Large intestine (tissue), 12 donors: ENCODE data around the gene RPS5. TPM values are rescaled to one million over a fixed set of nuclear protein-coding genes. Genes with fewer than 3 reads are reported as not detected.
"Not testable (repeated sequence)": the region's sequence is repeated elsewhere in the genome, so short reads cannot be mapped to it uniquely, and the experiment has no call there.

Experiments used
- DNase-seq, 2 donors: peaks; one replicate each; pipeline versions ENCODE4 v3.0.0 to v3.0.0-alpha.2; 2013
- H3K27ac ChIP-seq: one replicate; pipeline ENCODE4 v1.5.1; 2013; ENCODE audit warnings: low read length
- H3K27me3 ChIP-seq: 2 replicates; pipeline ENCODE4 v1.6.1; 2013; ENCODE audit warnings: low read length; ENCODE audit not compliant: control insufficient read depth, insufficient read depth
- H3K36me3 ChIP-seq: 2 replicates; pipeline ENCODE4 v1.6.1; 2013; ENCODE audit warnings: low read length; ENCODE audit not compliant: control insufficient read depth, insufficient read depth
- H3K4me1 ChIP-seq: one replicate; pipeline ENCODE4 v1.6.1; 2013; ENCODE audit warnings: low read length; ENCODE audit not compliant: control insufficient read depth, insufficient read depth
- H3K4me3 ChIP-seq: one replicate; pipeline ENCODE4 v1.5.1; 2013; ENCODE audit warnings: low read length
- H3K9me3 ChIP-seq: one replicate; pipeline ENCODE4 v1.6.1; 2013; ENCODE audit warnings: mild to moderate bottlenecking, low read depth, low read length, moderate library complexity; ENCODE audit not compliant: control insufficient read depth
- WGBS: methylation state at CpG from one replicate; pipeline ENCODE4 v1.1.5; 2013; ENCODE audit warnings: low lambda C conversion rate; ENCODE audit not compliant: insufficient coverage; 5-methylcytosine and 5-hydroxymethylcytosine counted together
- long read RNA-seq, 11 donors: transcript quantifications; one replicate each; lab custom pipeline, GENCODE V29; 2026
- polyA plus RNA-seq: library from polyadenylated mRNA; unstranded; fragments of 120-200 nt; gene quantifications from one replicate; pipeline ENCODE4 v1.2.1, GENCODE V29; 2013

Gene RPS5
- 1,486 TPM for polyA plus RNA-seq
- long read RNA-seq, donor 1, transcript RPS5-206 (4 exons, 970 nt), result minor isoform, 10 of 657 reads
- long read RNA-seq, donor 1, transcript RPS5-201 (6 exons, 740 nt), result major isoform, 525 of 657 reads
- long read RNA-seq, donor 1, transcript RPS5-202 (5 exons, 1,520 nt), result minor isoform, 33 of 657 reads
- long read RNA-seq, donor 1, partial matches to known transcripts, result 74 of 657 reads
- long read RNA-seq, donor 1, other reads (novel, unspliced or antisense), result 11 of 657 reads
- long read RNA-seq, donor 2, transcript RPS5-201 (6 exons, 740 nt), result major isoform, 1,129 of 1,417 reads
- long read RNA-seq, donor 2, transcript RPS5-206 (4 exons, 970 nt), result minor isoform, 16 of 1,417 reads
- long read RNA-seq, donor 2, transcript RPS5-202 (5 exons, 1,520 nt), result minor isoform, 67 of 1,417 reads
- long read RNA-seq, donor 2, transcript RPS5-207 (1 exons, 1,747 nt), result minor isoform, 14 of 1,417 reads
- long read RNA-seq, donor 2, partial matches to known transcripts, result 169 of 1,417 reads
- long read RNA-seq, donor 2, other reads (novel, unspliced or antisense), result 21 of 1,417 reads
- long read RNA-seq, donor 3, transcript RPS5-202 (5 exons, 1,520 nt), result minor isoform, 116 of 1,961 reads
- long read RNA-seq, donor 3, transcript RPS5-207 (1 exons, 1,747 nt), result minor isoform, 64 of 1,961 reads
- long read RNA-seq, donor 3, transcript RPS5-206 (4 exons, 970 nt), result minor isoform, 29 of 1,961 reads
- long read RNA-seq, donor 3, transcript RPS5-201 (6 exons, 740 nt), result major isoform, 1,272 of 1,961 reads
- long read RNA-seq, donor 3, partial matches to known transcripts, result 443 of 1,961 reads
- long read RNA-seq, donor 3, other reads (novel, unspliced or antisense), result 29 of 1,961 reads
- long read RNA-seq, donor 4, transcript RPS5-201 (6 exons, 740 nt), result major isoform, 107 of 124 reads
- long read RNA-seq, donor 4, partial matches to known transcripts, result 11 of 124 reads
- long read RNA-seq, donor 4, other reads (novel, unspliced or antisense), result 0 of 124 reads
- long read RNA-seq, donor 5, transcript RPS5-201 (6 exons, 740 nt), result major isoform, 624 of 736 reads
- long read RNA-seq, donor 5, transcript RPS5-202 (5 exons, 1,520 nt), result minor isoform, 20 of 736 reads
- long read RNA-seq, donor 5, transcript RPS5-207 (1 exons, 1,747 nt), result minor isoform, 9 of 736 reads
- long read RNA-seq, donor 5, partial matches to known transcripts, result 63 of 736 reads
- long read RNA-seq, donor 5, other reads (novel, unspliced or antisense), result 14 of 736 reads
- long read RNA-seq, donor 6, transcript RPS5-206 (4 exons, 970 nt), result minor isoform, 35 of 1,366 reads
- long read RNA-seq, donor 6, transcript RPS5-201 (6 exons, 740 nt), result major isoform, 844 of 1,366 reads
- long read RNA-seq, donor 6, transcript RPS5-207 (1 exons, 1,747 nt), result minor isoform, 38 of 1,366 reads
- long read RNA-seq, donor 6, transcript RPS5-202 (5 exons, 1,520 nt), result minor isoform, 94 of 1,366 reads
- long read RNA-seq, donor 6, partial matches to known transcripts, result 324 of 1,366 reads
- long read RNA-seq, donor 6, other reads (novel, unspliced or antisense), result 20 of 1,366 reads
- long read RNA-seq, donor 7, transcript RPS5-202 (5 exons, 1,520 nt), result minor isoform, 38 of 527 reads
- long read RNA-seq, donor 7, transcript RPS5-201 (6 exons, 740 nt), result major isoform, 381 of 527 reads
- long read RNA-seq, donor 7, partial matches to known transcripts, result 89 of 527 reads
- long read RNA-seq, donor 7, other reads (novel, unspliced or antisense), result 7 of 527 reads
- long read RNA-seq, donor 8, transcript RPS5-207 (1 exons, 1,747 nt), result minor isoform, 14 of 1,624 reads
- long read RNA-seq, donor 8, transcript RPS5-201 (6 exons, 740 nt), result major isoform, 1,264 of 1,624 reads
- long read RNA-seq, donor 8, transcript RPS5-202 (5 exons, 1,520 nt), result minor isoform, 75 of 1,624 reads
- long read RNA-seq, donor 8, transcript RPS5-206 (4 exons, 970 nt), result minor isoform, 9 of 1,624 reads
- long read RNA-seq, donor 8, partial matches to known transcripts, result 230 of 1,624 reads
- long read RNA-seq, donor 8, other reads (novel, unspliced or antisense), result 27 of 1,624 reads
- long read RNA-seq, donor 9, transcript RPS5-202 (5 exons, 1,520 nt), result minor isoform, 66 of 1,353 reads
- long read RNA-seq, donor 9, transcript RPS5-208 (2 exons, 523 nt), result minor isoform, 7 of 1,353 reads
- long read RNA-seq, donor 9, transcript RPS5-207 (1 exons, 1,747 nt), result minor isoform, 20 of 1,353 reads
- long read RNA-seq, donor 9, transcript RPS5-201 (6 exons, 740 nt), result major isoform, 1,025 of 1,353 reads
- long read RNA-seq, donor 9, partial matches to known transcripts, result 209 of 1,353 reads
- long read RNA-seq, donor 9, other reads (novel, unspliced or antisense), result 18 of 1,353 reads
- long read RNA-seq, donor 10, transcript RPS5-207 (1 exons, 1,747 nt), result minor isoform, 13 of 1,150 reads
- long read RNA-seq, donor 10, transcript RPS5-206 (4 exons, 970 nt), result minor isoform, 10 of 1,150 reads
- long read RNA-seq, donor 10, transcript RPS5-201 (6 exons, 740 nt), result major isoform, 864 of 1,150 reads
- long read RNA-seq, donor 10, transcript RPS5-202 (5 exons, 1,520 nt), result minor isoform, 60 of 1,150 reads
- long read RNA-seq, donor 10, partial matches to known transcripts, result 178 of 1,150 reads
- long read RNA-seq, donor 10, other reads (novel, unspliced or antisense), result 14 of 1,150 reads
- long read RNA-seq, donor 11, transcript RPS5-207 (1 exons, 1,747 nt), result minor isoform, 7 of 765 reads
- long read RNA-seq, donor 11, transcript RPS5-201 (6 exons, 740 nt), result major isoform, 583 of 765 reads
- long read RNA-seq, donor 11, transcript RPS5-202 (5 exons, 1,520 nt), result minor isoform, 42 of 765 reads
- long read RNA-seq, donor 11, partial matches to known transcripts, result 111 of 765 reads
- long read RNA-seq, donor 11, other reads (novel, unspliced or antisense), result 17 of 765 reads

DNA sequence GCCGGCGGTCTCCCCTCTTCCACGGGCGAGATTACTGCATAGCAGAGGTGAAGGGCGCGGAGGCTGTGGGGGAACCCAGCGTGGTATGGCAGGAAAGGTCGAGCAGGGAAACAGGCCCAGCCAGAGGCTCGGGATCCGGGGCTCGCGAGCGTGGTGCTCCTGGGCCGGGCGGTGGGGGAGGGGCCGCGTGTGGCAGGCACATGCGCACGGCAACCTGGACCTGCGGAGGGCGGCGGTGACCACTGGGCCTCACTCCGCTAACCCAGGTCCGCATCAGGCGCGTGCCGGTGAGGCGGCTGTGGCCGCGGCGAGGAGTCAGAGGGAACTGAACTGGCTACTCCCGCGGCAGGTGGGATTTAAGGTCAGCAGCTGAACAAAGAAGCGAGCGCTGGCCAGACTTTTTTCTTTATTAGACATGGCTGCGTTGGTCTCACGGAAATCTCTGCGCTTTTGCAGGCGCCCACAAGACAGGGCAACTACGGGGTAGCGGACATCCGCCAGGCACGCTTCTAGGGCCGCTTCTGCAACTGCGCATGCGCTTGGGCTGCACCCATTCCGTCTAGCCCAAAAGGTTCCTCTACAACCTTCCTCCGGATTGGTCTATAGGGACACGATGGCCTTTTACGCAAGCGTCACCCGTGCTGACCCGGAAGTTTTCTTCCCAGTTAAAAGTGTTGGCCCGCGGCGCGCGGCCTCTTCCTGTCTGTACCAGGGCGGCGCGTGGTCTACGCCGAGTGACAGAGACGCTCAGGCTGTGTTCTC, at the start of gene RPS5:
Gene RPS5, plus strand, starts transcription at position 694 of the 762 bp plus-strand sequence. CDS start 869 bp downstream, outside the sequence.
- H3K9me3 ChIP-seq, result no peaks in the 10 kb centered on the region
- peaks cover 21% of the 10 kb centered on the region for H3K36me3 ChIP-seq
- peak within 1 kb of the TSS; percentile 64 for H3K4me3 ChIP-seq
- DNase-seq, result peak; percentile 98 to 99
- peak within 1 kb of the TSS; percentile 94 for H3K27ac ChIP-seq
- H3K4me1 ChIP-seq, result peaks cover 26% of the 10 kb centered on the region
- no peaks in the 10 kb centered on the region for H3K27me3 ChIP-seq
- no CpG with 5 or more reads among the region's 64 CpGs for WGBS

DNA sequence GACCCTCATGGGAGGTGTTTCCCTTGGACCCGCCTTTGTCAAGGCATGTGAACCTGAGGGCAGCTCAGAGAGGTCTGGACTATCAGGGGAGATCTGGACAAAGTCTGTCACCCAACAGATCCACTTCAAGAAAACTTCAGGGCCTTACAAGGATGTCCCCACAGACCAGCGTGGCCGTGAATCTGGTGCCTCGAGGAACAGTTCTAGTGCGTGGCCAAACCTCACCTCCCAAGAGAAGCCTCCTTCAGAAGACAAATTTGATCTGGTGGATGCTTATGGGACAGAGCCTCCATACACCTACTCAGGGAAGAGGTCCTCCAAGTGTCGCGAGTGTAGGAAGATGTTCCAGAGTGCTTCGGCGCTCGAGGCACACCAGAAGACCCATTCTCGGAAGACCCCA, 48.7 kb upstream of the RPS5 start:
- no peaks in the 10 kb centered on the region for H3K27me3 ChIP-seq
- no peak overlapping the region for H3K27ac ChIP-seq
- H3K36me3 ChIP-seq, result peaks cover 47% of the 10 kb centered on the region
- H3K9me3 ChIP-seq, result peaks cover 4% of the 10 kb centered on the region
- WGBS, result no CpG with 5 or more reads among the region's 11 CpGs
- no peak for DNase-seq
- H3K4me3 ChIP-seq, result no peak overlapping the region
- H3K4me1 ChIP-seq, result no peaks in the 10 kb centered on the region

DNA sequence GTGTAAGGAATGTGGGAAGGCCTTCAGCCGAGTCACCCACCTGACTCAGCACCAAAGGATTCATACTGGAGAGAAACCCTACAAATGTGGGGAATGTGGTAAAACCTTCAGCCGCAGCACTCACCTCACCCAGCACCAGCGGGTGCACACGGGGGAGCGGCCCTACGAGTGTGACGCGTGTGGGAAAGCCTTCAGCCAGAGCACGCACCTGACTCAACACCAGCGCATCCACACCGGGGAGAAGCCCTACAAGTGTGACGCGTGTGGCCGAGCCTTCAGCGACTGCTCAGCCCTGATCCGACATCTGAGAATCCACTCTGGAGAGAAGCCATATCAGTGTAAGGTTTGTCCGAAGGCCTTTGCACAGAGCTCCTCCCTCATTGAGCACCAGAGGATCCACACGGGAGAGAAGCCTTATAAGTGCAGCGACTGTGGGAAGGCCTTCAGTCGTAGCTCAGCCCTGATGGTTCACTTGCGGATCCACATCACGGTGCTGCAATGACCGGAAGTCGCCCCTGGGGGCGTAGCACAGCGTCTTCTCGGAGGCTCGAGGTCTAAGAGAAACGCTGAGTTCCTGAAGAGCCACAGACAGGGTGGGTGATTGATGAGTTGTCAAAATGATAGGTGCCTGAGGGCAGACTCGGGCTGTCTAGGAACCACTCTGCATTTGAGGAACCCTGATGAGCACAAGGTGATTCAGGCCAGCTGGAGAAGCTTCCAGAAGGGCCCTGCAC, 48.1 kb upstream of the RPS5 start:
- Histone ChIP-seq H3K36me3 (peaks cover 47% of the 10 kb centered on the region), H3K27me3 (no peaks in the 10 kb centered on the region), H3K27ac (no peak overlapping the region), H3K4me1 (no peaks in the 10 kb centered on the region), H3K4me3 (no peak overlapping the region), H3K9me3 (peaks cover 4% of the 10 kb centered on the region)
- no peak for DNase-seq
- whole genome bisulfite sequencing, result no CpG with 5 or more reads among the region's 30 CpGs

DNA sequence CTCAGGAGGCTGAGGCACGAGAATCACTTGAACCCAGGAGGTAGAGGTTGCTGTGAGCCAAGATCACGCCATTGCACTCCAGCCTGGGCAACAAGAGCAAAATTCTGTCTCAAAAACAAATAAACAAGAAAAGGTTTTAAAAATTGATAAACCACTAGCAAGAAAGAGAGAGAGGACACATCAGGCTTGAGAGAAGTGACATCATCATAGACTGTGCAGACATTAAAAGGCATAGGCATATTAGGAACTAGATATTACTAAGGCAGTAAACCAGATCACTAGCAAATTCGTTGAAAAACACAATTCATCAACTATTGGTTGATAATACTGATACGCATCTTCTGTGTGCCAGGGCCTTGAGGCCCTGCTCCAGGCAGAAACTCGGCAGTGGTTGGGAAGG, 41.5 kb upstream of the RPS5 start:
- H3K4me1 ChIP-seq, result peaks cover 7% of the 10 kb centered on the region
- 83% methylated on average over 1 of the region's 5 CpGs for WGBS
- H3K27me3 ChIP-seq, result peaks cover 52% of the 10 kb centered on the region

DNA sequence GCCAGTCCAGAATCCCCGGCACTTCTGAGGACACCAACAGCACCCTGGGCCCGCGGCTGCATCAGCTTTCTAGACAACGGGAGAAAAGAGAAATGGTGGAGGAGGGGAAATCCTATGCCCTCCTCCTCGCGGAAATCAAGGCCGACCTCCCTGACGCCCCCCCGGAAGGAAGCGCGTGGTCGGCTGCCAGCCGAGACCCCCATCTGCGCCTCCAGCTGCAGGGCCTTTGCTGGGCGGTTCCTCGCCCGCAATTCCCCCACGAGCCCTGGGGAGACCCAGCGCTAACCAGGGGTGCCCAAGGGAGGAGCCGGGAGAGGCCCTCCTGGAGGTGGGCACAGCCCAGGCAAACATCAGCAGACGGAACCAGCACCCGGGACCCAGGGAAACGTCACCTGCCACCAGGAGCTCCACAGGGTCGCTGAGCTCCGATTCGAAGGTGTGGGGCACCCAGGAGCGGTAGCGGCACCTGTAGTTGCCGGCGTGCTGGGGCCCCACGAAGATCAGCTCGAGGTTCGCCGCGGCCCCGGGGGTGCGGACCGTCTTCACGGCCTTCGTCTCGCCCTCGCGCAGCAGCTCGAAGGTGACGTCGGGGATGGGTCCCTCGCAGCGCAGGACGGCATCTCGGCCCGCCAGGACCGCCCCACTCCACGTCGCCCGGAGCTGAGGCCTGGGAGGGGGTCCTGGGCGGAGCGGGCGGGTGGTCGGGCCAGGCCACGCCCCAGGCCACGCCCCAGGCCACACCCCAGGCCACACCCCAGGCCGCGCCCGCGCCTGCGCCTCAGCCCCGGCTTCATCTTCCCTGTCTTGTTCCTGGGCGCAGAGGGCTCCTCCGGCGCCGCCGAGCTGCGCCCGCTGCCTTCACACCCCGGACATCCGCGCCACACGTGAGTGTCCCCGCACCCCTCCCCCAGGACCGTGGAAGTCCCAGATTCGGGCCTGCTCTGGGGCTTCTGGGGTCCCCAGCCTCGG, 39.8 kb upstream of the RPS5 start:
- no CpG with 5 or more reads among the region's 82 CpGs for WGBS
- H3K27me3 ChIP-seq, result peaks cover 67% of the 10 kb centered on the region
- peaks cover 21% of the 10 kb centered on the region for H3K9me3 ChIP-seq
- H3K36me3 ChIP-seq, result no peaks in the 10 kb centered on the region
- peak overlapping the region; percentile 31 for H3K4me3 ChIP-seq
- peak in 1 of 2 donors; percentile 41 for DNase-seq
- H3K27ac ChIP-seq, result no peak overlapping the region
- peaks cover 11% of the 10 kb centered on the region for H3K4me1 ChIP-seq

More for the DNA sequence above, 41.5 kb upstream of the RPS5 start:
- H3K27ac ChIP-seq, result no peak overlapping the region
- H3K9me3 ChIP-seq, result peaks cover 13% of the 10 kb centered on the region
- H3K4me3 ChIP-seq, result no peak overlapping the region
- H3K36me3 ChIP-seq, result no peaks in the 10 kb centered on the region
- no peak for DNase-seq

DNA sequence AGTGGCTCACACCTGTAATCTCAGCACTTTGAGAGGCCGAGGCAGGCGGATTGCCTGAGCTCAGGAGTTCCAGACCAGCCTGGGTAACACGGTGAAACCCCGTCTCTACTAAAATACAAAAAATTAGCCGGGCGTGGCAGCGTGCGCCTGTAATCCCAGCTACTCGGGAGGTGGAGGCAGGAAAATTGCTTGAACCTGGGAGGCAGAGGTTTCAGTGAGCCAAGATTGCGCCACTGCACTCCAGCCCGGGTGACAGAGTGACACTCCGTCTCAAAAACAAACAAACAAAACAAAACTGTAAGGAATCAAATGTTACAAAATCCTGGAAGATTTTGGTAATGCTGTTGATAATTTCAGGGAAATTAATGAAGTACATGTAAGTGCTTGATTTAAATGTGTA, 39.0 kb upstream of the RPS5 start:
- DNase-seq, H3K27ac ChIP-seq, H3K4me3 ChIP-seq, H3K36me3 ChIP-seq: not testable (repeated sequence)
- peaks cover 21% of the 10 kb centered on the region for H3K9me3 ChIP-seq
- peaks cover 76% of the 10 kb centered on the region for H3K27me3 ChIP-seq
- 58% methylated on average over 2 of the region's 12 CpGs for WGBS
- peaks cover 11% of the 10 kb centered on the region for H3K4me1 ChIP-seq
